GM23338 (cell line): ENCODE results near the gene ANKRD23. TPM values are rescaled to one million over a fixed set of nuclear protein-coding genes. Genes with fewer than 3 reads are reported as not detected.

Experiments used
- ATAC-seq: fragments of 200-7000 bp; cut with Tn5 transposase; 3 replicates; pipeline ENCODE4 v1.9.1; 2020
- DNase-seq: peaks from one replicate; pipeline ENCODE4 v3.0.0-alpha.2; 2015; ENCODE audit warnings: low spot score
- H2AFZ ChIP-seq: fragments of 200-600 bp; sonication (generic); 2 replicates; pipeline ENCODE4 v1.8.0; 2016; ENCODE audit warnings: antibody characterized with exemption, mild to moderate bottlenecking, moderate library complexity
- H3F3A ChIP-seq: fragments of 200-600 bp; sonication (generic); replicated peaks from 2 replicates; pipeline ENCODE4 v1.8.0; 2017; ENCODE audit warnings: antibody characterized with exemption, mixed run types, low read depth
- H3K27ac ChIP-seq: fragments of 200-600 bp; sonication (generic); 2 replicates; pipeline ENCODE4 v1.6.1; 2016; ENCODE audit warnings: low read depth
- H3K27me3 ChIP-seq: fragments of 200-600 bp; sonication (generic); 2 replicates; pipeline ENCODE4 v1.8.0; 2016; ENCODE audit warnings: mild to moderate bottlenecking, mixed run types, moderate library complexity; ENCODE audit not compliant: insufficient read depth
- H3K36me3 ChIP-seq: fragments of 200-600 bp; sonication (generic); 2 replicates; pipeline ENCODE4 v1.8.0; 2016; ENCODE audit warnings: mild to moderate bottlenecking; ENCODE audit not compliant: insufficient read depth
- H3K4me1 ChIP-seq: fragments of 200-600 bp; sonication (generic); 2 replicates; pipeline ENCODE4 v1.8.0; 2016; ENCODE audit warnings: mild to moderate bottlenecking, moderate library complexity; ENCODE audit not compliant: insufficient read depth
- H3K4me2 ChIP-seq: fragments of 200-600 bp; sonication (generic); 2 replicates; pipeline ENCODE4 v1.7.1; 2017; ENCODE audit warnings: mixed run types
- H3K4me3 ChIP-seq: fragments of 200-600 bp; sonication (generic); 2 replicates; pipeline ENCODE4 v1.6.1; 2016; ENCODE audit warnings: mixed run types
- H3K79me2 ChIP-seq: fragments of 200-600 bp; sonication (generic); replicated peaks from 2 replicates; pipeline ENCODE4 v1.8.0; 2017; ENCODE audit warnings: mild to moderate bottlenecking; ENCODE audit not compliant: insufficient read depth
- H3K9me2 ChIP-seq: fragments of 200-600 bp; sonication (generic); 2 replicates; pipeline ENCODE4 v1.8.0; 2017; ENCODE audit not compliant: insufficient read depth
- H4K20me1 ChIP-seq: fragments of 200-600 bp; sonication (generic); replicated peaks from 2 replicates; pipeline ENCODE4 v1.8.0; 2017; ENCODE audit warnings: mild to moderate bottlenecking; ENCODE audit not compliant: insufficient read depth
- H3K27ac Mint-ChIP-seq: 2 replicates; pipeline ENCODE4 v1.8.0; 2020; ENCODE audit warnings: inconsistent platforms, mild to moderate bottlenecking, moderate library complexity, mixed read lengths
- H3K27me3 Mint-ChIP-seq: 3 replicates; pipeline ENCODE4 v1.8.0; 2022; ENCODE audit warnings: low read depth, mild to moderate bottlenecking, moderate library complexity, mixed read lengths, inconsistent platforms; ENCODE audit not compliant: insufficient read depth, poor library complexity
- H3K36me3 Mint-ChIP-seq: 3 replicates; pipeline ENCODE4 v1.8.0; 2021; ENCODE audit warnings: low read depth, mild to moderate bottlenecking, inconsistent platforms, moderate library complexity, mixed read lengths
- H3K4me1 Mint-ChIP-seq: 3 replicates; pipeline ENCODE4 v1.8.0; 2020; ENCODE audit warnings: mild to moderate bottlenecking, inconsistent platforms, mixed read lengths
- H3K4me3 Mint-ChIP-seq: 3 replicates; pipeline ENCODE4 v1.8.0; 2021; ENCODE audit warnings: moderate library complexity, mild to moderate bottlenecking, inconsistent platforms, mixed read lengths
- H3K9me3 Mint-ChIP-seq: 3 replicates; pipeline ENCODE4 v1.8.0; 2020; ENCODE audit warnings: moderate library complexity, mild to moderate bottlenecking, inconsistent platforms, mixed read lengths
- EZH2phosphoT487 ChIP-seq: fragments of 200-600 bp; sonication (generic); IDR thresholded peaks from one replicate; pipeline ENCODE4 v1.8.1; 2018; ENCODE audit warnings: antibody characterized with exemption; ENCODE audit not compliant: unreplicated experiment
- NANOG ChIP-seq: IDR thresholded peaks from 2 replicates; pipeline ENCODE4 v1.6.1; 2016; ENCODE audit warnings: antibody characterized with exemption, borderline replicate concordance
- ZNF331 ChIP-seq: fragments of 250-450 bp; sonication (Bioruptor Pico); IDR thresholded peaks from 2 replicates; pipeline ENCODE4 v1.5.0; 2020; ENCODE audit warnings: low read depth, mild to moderate bottlenecking, moderate library complexity
- ZNF462 ChIP-seq: fragments of 250-450 bp; sonication (Bioruptor Pico); IDR thresholded peaks from 2 replicates; pipeline ENCODE4 v1.5.0; 2020; ENCODE audit warnings: mild to moderate bottlenecking, moderate library complexity
- polyA plus RNA-seq: library from polyadenylated mRNA; unstranded; fragments of >200 nt; fragmentation: Nextera tagmentation; extraction: Ambion mirVana; gene quantifications from 2 replicates; pipeline ENCODE4 v1.2.1, GENCODE V29; 2016
- total RNA-seq: library from RNA; depleted of rRNA; stranded (reverse); fragments of >200 nt; shearing (Covaris generic); gene quantifications from 2 replicates; pipeline ENCODE4 v1.2.3, GENCODE V29; 2014
- TF ChIP-seq, protein P1 (sequence below), 2 experiments: fragments of 200-600 bp in 1 of 2; sonication (generic) in 1 of 2; conservative IDR thresholded peaks; 2 replicates each; pipeline versions ENCODE4 v1.5.1 to v1.6.1; 2016 to 2017; ENCODE audit warnings: antibody characterized with exemption in 2 of 2, low read depth in 2 of 2, mild to moderate bottlenecking in 2 of 2, moderate library complexity in 1 of 2

Gene ANKRD23
- total and polyA plus RNA-seq, 2 experiments from 2014 or later = 4.0 to 5.0 TPM

GRCh38 chr2:96830044-96830562 is 13.7 kb downstream of the ANKRD23 start:
- H3F3A ChIP-seq = peaks cover 21% of the 10 kb centered on the region; the same call in 1 of the 2 replicates
- Mint-ChIP-seq H3K36me3 (peaks cover 83% of the 10 kb centered on the region), H3K9me3 (no peaks in the 10 kb centered on the region; the same call in 2 of the 3 replicates), H3K4me3 (no peak overlapping the region), H3K27ac (no peak overlapping the region), H3K4me1 (peaks cover 22% of the 10 kb centered on the region), H3K27me3 (peaks cover 12% of the 10 kb centered on the region)
- no peaks in the 10 kb centered on the region for H3K79me2 ChIP-seq
- H3K9me2 ChIP-seq = no peaks in the 10 kb centered on the region
- no peaks in the 10 kb centered on the region for H3K27me3 ChIP-seq
- DNase-seq = no peak
- H3K4me2 ChIP-seq = no peak overlapping the region
- ATAC-seq = no peak
- H3K27ac ChIP-seq = no peak overlapping the region
- no peak overlapping the region for H3K4me3 ChIP-seq
- H4K20me1 ChIP-seq = peaks cover 11% of the 10 kb centered on the region
- H3K36me3 ChIP-seq = peaks cover 22% of the 10 kb centered on the region; the same call in 1 of the 2 replicates
- TF ChIP-seq ZNF331 (CRISPR knock-in tag) = no peak
- TF ChIP-seq EZH2phosphoT487 = no peak
- TF ChIP-seq NANOG = no peak
- TF ChIP-seq, protein P1, sequence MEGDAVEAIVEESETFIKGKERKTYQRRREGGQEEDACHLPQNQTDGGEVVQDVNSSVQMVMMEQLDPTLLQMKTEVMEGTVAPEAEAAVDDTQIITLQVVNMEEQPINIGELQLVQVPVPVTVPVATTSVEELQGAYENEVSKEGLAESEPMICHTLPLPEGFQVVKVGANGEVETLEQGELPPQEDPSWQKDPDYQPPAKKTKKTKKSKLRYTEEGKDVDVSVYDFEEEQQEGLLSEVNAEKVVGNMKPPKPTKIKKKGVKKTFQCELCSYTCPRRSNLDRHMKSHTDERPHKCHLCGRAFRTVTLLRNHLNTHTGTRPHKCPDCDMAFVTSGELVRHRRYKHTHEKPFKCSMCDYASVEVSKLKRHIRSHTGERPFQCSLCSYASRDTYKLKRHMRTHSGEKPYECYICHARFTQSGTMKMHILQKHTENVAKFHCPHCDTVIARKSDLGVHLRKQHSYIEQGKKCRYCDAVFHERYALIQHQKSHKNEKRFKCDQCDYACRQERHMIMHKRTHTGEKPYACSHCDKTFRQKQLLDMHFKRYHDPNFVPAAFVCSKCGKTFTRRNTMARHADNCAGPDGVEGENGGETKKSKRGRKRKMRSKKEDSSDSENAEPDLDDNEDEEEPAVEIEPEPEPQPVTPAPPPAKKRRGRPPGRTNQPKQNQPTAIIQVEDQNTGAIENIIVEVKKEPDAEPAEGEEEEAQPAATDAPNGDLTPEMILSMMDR (conservative IDR thresholded peaks at IDR 0.05; ENCODE audit: low read depth in 2 of 2) = no peak
- TF ChIP-seq ZNF462 (CRISPR knock-in tag) = no peak
- H2AFZ ChIP-seq = no peak overlapping the region
- H3K4me1 ChIP-seq = peaks cover 18% of the 10 kb centered on the region
